Mucosa of descending colon (tissue), 3 donors: ENCODE data around the gene CMSS1. TPM values are rescaled to one million over a fixed set of nuclear protein-coding genes. Genes with fewer than 3 reads are reported as not detected.

Experiments
- ATAC-seq: fragments of 200-7000 bp; cut with Tn5 transposase; one replicate; pipeline ENCODE4 v1.9.1; 2020; ENCODE audit warnings: mild to moderate bottlenecking, moderate library complexity
- DNase-seq, 3 donors: peaks; one replicate each; pipeline ENCODE4 v3.0.0-alpha.2; 2020
- H3K36me3 ChIP-seq: fragments of 200-600 bp; one replicate; pipeline ENCODE4 v1.8.0; 2021; ENCODE audit warnings: low read depth, mild to moderate bottlenecking
- H3K4me1 ChIP-seq: fragments of 200-600 bp; one replicate; pipeline ENCODE4 v1.8.0; 2021; ENCODE audit warnings: low read depth, mild to moderate bottlenecking
- H3K4me3 ChIP-seq: fragments of 200-600 bp; one replicate; pipeline ENCODE4 v1.8.0; 2021; ENCODE audit warnings: mild to moderate bottlenecking
- H3K9me3 ChIP-seq: fragments of 200-600 bp; one replicate; pipeline ENCODE4 v1.8.0; 2021; ENCODE audit warnings: mild to moderate bottlenecking
- intact Hi-C, 2 donors: fragments of 100-400 bp; cut with DNase I in 1 of 2; cut with micrococcal nuclease in 1 of 2; formaldehyde crosslinking; loops; one replicate each; pipeline versions ENCODE4 v1.11.0 to v1.11.1; 2022; cut with DNase I, micrococcal nuclease
- total RNA-seq, 3 donors: library from RNA; stranded (reverse); fragmentation: NEBNext Ultra II Directional in 2 of 3; extraction: Animal tissue kit (Norgen Biotek cat#: 25700) in 2 of 3; gene quantifications; one replicate each; pipeline versions ENCODE4 v1.2.1 to v1.2.4, GENCODE V29; 2021 to 2023
- TF ChIP-seq, protein P1 (sequence below): fragments of 200-600 bp; IDR thresholded peaks from one replicate; pipeline ENCODE4 v1.8.0; 2022; ENCODE audit warnings: antibody characterized with exemption, mild to moderate bottlenecking
- donor health status: DM: no; HTN: no; CAD: no; lungs with moderate emphysema.
- donor health status: DM: no; HTN: no; CAD: no.
- donor health status: DM: no; HTN: yes; CAD: no.

Gene CMSS1
- total RNA-seq, 3 donors from 2014 or later, result 9.6 to 24.2 (median 13.8) TPM

DNA sequence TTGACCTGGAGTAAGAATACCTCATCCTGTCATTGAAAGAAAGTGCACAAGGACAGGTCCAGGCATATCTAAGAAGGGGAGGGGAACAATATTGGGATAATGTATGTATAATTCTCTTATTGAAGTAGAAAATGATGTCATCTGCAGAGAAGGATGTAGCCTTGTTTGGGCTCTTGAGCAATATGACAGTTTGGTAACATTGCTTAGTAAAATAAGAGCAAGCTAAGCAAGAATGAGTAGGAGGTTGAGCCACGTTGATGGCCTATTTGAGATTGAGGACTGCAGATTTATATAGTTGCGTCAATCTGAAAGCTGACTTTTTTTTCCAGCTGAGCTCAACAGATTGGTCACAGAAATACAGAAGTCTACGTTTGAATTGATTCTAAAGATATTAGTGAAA lies 151.5 kb downstream of the CMSS1 start:
- intact Hi-C loops, result no loop called here
- no peak for ATAC-seq
- no peaks in the 10 kb centered on the region for H3K4me1 ChIP-seq
- H3K36me3 ChIP-seq, result no peaks in the 10 kb centered on the region
- no peak for DNase-seq
- TF ChIP-seq, protein P1, sequence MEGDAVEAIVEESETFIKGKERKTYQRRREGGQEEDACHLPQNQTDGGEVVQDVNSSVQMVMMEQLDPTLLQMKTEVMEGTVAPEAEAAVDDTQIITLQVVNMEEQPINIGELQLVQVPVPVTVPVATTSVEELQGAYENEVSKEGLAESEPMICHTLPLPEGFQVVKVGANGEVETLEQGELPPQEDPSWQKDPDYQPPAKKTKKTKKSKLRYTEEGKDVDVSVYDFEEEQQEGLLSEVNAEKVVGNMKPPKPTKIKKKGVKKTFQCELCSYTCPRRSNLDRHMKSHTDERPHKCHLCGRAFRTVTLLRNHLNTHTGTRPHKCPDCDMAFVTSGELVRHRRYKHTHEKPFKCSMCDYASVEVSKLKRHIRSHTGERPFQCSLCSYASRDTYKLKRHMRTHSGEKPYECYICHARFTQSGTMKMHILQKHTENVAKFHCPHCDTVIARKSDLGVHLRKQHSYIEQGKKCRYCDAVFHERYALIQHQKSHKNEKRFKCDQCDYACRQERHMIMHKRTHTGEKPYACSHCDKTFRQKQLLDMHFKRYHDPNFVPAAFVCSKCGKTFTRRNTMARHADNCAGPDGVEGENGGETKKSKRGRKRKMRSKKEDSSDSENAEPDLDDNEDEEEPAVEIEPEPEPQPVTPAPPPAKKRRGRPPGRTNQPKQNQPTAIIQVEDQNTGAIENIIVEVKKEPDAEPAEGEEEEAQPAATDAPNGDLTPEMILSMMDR, result no peak
- H3K9me3 ChIP-seq, result no peaks in the 10 kb centered on the region
- H3K4me3 ChIP-seq, result no peak overlapping the region

DNA sequence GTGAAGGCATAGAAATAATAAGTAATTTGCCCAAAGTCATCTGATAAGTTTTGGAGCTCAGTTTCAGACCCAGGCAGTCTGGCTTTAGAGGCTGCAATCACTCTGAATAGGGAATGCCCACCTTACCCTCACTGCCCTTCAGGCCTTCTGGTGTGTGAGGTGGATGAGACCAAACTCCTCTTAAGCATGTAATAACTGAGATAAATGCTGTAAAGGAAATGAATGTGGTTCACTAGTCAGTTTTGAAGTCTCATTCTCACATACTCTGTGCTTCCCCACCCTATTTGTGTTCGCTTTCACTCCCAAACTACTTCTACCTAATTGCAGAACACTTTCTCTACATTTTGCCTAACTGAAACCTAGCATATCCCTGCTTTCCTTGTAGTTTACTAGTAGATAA lies 152.5 kb downstream of the CMSS1 start:
- TF ChIP-seq, protein P1, result no peak
- no peak for DNase-seq
- H3K36me3 ChIP-seq, result no peaks in the 10 kb centered on the region
- ATAC-seq, result no peak
- intact Hi-C loops, result no loop called here
- no peak overlapping the region for H3K4me3 ChIP-seq
- no peaks in the 10 kb centered on the region for H3K9me3 ChIP-seq
- no peaks in the 10 kb centered on the region for H3K4me1 ChIP-seq

DNA sequence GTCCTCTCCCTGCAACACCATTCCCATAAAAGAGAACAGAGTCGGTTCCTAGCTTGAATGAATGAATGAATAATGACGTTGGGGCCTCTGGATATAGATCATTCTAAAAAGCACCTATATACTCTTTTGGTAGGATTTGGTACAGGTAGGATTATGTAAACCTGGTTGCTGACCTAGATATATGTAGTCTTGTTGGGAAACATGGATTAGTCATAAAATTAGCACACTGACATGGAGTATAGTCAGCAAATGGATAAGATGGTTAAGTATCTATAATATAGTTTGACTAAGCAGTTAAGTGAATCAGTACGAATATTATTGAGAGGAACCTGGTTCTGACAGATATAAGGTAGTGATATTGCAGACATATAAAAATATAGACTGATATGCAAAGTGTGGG lies 154.1 kb downstream of the CMSS1 start:
- H3K4me1 ChIP-seq, result no peaks in the 10 kb centered on the region
- TF ChIP-seq, protein P1, result no peak
- ATAC-seq, result no peak
- no peaks in the 10 kb centered on the region for H3K36me3 ChIP-seq
- no peak overlapping the region for H3K4me3 ChIP-seq
- DNase-seq, result no peak
- H3K9me3 ChIP-seq, result no peaks in the 10 kb centered on the region
- intact Hi-C loops, result no loop called here

DNA sequence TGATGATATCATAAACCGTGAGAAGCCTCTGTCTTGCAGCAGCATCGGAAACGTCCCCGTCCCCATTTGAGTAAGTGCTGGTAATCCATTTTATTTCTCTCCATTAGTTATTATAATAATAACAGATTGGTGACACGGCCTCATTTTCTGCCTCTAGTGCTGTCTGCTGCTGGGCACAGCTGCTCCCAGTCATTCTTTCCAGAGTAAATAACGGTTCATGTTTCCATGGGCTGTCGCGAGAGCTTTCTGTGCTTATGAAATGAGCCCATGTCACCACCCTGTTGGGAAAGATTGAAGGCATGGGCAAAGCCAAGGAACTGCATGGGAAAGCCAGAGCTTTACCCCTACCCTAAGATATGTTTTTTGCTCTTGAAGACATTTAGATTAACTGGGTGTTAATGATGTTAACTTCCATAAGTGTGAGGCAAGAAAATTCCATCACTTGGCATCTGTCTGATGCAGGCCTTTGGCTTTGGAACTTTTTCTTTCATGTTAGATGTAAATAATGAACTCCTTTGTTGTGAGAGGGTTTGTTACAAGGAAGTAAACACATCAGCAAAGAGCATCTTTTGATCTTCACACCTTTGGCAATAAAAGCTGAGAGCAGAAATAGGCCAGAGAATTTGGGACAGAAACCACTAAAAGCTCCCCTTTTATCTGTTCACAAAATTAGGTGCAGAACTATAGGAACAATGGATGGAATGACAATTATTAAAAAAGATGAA lies 154.9 kb downstream of the CMSS1 start:
- no peaks in the 10 kb centered on the region for H3K9me3 ChIP-seq
- DNase-seq (no peak), ATAC-seq (no peak)
- H3K4me3 ChIP-seq, result no peak overlapping the region
- H3K36me3 ChIP-seq, result no peaks in the 10 kb centered on the region
- TF ChIP-seq, protein P1, result no peak
- intact Hi-C loops, result no loop called here
- H3K4me1 ChIP-seq, result no peaks in the 10 kb centered on the region

DNA sequence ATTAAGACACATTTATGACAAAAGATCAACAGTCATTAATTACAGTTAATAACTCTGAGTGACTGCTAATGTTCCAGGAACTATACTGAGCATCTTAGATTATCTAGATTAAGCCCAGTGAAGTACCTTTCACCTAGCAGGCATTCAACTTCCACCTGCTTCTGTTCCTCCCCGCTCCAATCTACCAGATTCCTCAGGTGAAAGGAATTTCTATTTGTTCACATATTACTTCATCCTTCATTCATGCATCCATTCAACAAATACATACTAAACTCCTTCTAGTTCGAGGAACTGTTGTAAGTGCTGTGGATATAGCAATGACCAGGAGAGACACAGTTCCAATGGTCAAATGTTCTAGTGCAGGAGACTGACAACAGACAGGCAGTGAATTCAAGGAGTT lies 157.3 kb downstream of the CMSS1 start:
- ATAC-seq (no peak), DNase-seq (no peak)
- intact Hi-C loops, result no loop called here
- Histone ChIP-seq H3K4me3 (no peak overlapping the region), H3K9me3 (no peaks in the 10 kb centered on the region), H3K4me1 (no peaks in the 10 kb centered on the region), H3K36me3 (no peaks in the 10 kb centered on the region)
- TF ChIP-seq, protein P1, result no peak

DNA sequence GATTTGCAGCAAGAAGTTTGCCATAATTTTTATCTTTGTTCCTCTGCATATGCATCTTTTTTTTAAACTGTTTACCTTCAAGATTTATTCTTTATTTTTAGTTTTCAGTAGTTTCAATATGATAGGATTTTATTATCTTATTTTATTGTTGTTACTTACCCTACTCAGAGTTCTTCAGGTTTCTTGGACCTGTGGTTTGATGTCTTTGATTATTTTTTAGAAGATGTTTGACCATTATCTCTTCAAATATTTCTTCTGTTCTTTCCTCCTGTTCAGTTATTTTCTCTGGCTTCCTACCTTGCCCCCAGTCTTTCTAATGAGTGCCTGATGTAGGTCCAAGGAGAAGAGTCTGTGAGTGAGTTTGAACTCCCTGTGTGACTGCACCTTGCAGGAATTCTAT lies 158.9 kb downstream of the CMSS1 start:
- H3K36me3 ChIP-seq, result no peaks in the 10 kb centered on the region
- intact Hi-C loops, result no loop called here
- no peaks in the 10 kb centered on the region for H3K4me1 ChIP-seq
- H3K9me3 ChIP-seq, result no peaks in the 10 kb centered on the region
- no peak for ATAC-seq
- no peak for DNase-seq
- no peak overlapping the region for H3K4me3 ChIP-seq
- TF ChIP-seq, protein P1, result no peak
